Femur (tissue), 1 donor: Measurements from ENCODE around the gene ENTPD8.
A peak's percentile ranks its signal among the peaks of the same experiment; 100 is the strongest.

Experiments
- DNase-seq: peaks from one replicate; pipeline ENCODE4 v3.0.0-alpha.2; 2017

Gene ENTPD8

GRCh38 chr9:137408651-137409405, 32.3 kb downstream of the ENTPD8 start:
- DNase-seq = no peak

- DNase-seq = peak; percentile 75
These were observed 33.4 kb downstream of the ENTPD8 start for GRCh38 chr9:137407590-137408300.

- DNase-seq = peak; percentile 83
These were observed 34.1 kb downstream of the ENTPD8 start for GRCh38 chr9:137406876-137407589.

GRCh38 chr9:137406085-137406760, 34.9 kb downstream of the ENTPD8 start:
- no peak for DNase-seq

GRCh38 chr9:137405677-137406081, 35.5 kb downstream of the ENTPD8 start:
- DNase-seq = no peak

- no peak for DNase-seq
These were observed 36.1 kb downstream of the ENTPD8 start for GRCh38 chr9:137404961-137405567.

GRCh38 chr9:137403269-137403668, 37.9 kb downstream of the ENTPD8 start:
- no peak for DNase-seq

- DNase-seq = no peak
These were observed 38.4 kb downstream of the ENTPD8 start for GRCh38 chr9:137402746-137403145.

- no peak for DNase-seq
These were observed 42.3 kb downstream of the ENTPD8 start for GRCh38 chr9:137398561-137399468.

- DNase-seq = no peak
These were observed 43.3 kb downstream of the ENTPD8 start for GRCh38 chr9:137397675-137398423.

GRCh38 chr9:137396634-137397367, 44.4 kb downstream of the ENTPD8 start:
- DNase-seq = no peak

GRCh38 chr9:137396227-137396626, 44.9 kb downstream of the ENTPD8 start:
- DNase-seq = no peak

- no peak for DNase-seq
These were observed 45.5 kb downstream of the ENTPD8 start for GRCh38 chr9:137395666-137396010.

GRCh38 chr9:137394866-137395665, 46.1 kb downstream of the ENTPD8 start:
- DNase-seq = no peak

GRCh38 chr9:137393176-137394150, 47.7 kb downstream of the ENTPD8 start:
- DNase-seq = no peak

- no peak for DNase-seq
These were observed 48.7 kb downstream of the ENTPD8 start for GRCh38 chr9:137392232-137393007.

- DNase-seq = no peak
These were observed 49.8 kb downstream of the ENTPD8 start for GRCh38 chr9:137391411-137391754.
